ENCODE measurements around the gene ATP2B1.

ATP2B1 gene

DNA sequence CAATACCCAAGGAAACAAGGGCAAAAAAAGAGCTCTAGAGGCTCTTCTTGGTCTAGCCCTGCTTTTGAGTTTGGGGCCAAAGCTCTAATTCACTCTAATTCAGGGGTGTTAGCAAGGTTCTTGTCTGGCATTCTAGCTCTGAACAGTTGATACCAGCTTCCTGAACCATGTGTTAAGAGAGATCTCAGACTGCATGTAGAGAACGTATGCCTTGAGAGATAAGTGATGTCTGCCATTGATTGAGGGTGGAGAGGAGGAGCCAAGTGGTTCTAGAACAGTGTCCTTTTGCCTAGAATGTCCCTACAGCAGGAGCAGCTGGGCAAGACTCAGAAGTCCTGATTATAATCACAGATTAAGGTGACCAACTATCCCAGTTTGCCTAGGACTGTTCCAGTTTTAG, 164.6 kb downstream of the ATP2B1 start:
- H3K36me3 ChIP-seq (ENCODE audit: control insufficient read depth, insufficient read depth, low read length) = no peaks in the 10 kb centered on the region
- no peak overlapping the region for H3K9ac ChIP-seq (ENCODE audit: low read depth, low read length)
- H3K4me3 ChIP-seq (ENCODE audit: low read depth, low read length) = no peak overlapping the region
- H3K9me3 ChIP-seq (ENCODE audit: control insufficient read depth, insufficient read depth, low read length) = no peaks in the 10 kb centered on the region
- no peaks in the 10 kb centered on the region for H3K4me1 ChIP-seq (ENCODE audit: control insufficient read depth, insufficient read depth, low read length)
- H3K27me3 ChIP-seq (ENCODE audit: control insufficient read depth, insufficient read depth, low read length) = no peaks in the 10 kb centered on the region

- H3K4me1 ChIP-seq (ENCODE audit: control insufficient read depth, insufficient read depth, low read length) = no peaks in the 10 kb centered on the region
Measured at GRCh38 chr12:89542912-89543592, 165.6 kb downstream of the ATP2B1 start.

DNA sequence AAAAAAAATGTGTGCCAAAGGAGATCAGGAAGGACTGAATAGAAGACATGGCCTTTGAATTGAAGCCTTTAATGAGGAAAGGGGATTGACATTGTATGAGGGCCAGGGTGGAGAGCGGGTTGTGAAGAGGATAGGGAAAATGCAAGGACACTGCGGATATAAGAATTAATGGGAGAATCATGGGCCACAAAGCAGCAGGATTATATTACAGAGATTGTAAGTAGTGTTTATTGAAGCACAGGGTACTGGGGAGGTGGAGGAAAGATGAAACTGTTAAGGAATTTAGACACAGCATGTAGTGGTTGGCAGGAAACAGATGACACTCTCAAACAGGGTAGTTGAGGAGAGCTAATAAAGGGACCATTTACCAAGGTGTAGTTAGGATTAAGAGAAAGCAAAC, 166.4 kb downstream of the ATP2B1 start:
- no peaks in the 10 kb centered on the region for H3K27me3 ChIP-seq (ENCODE audit: control insufficient read depth, insufficient read depth, low read length)
- H3K4me1 ChIP-seq (ENCODE audit: control insufficient read depth, insufficient read depth, low read length) = no peaks in the 10 kb centered on the region
- H3K36me3 ChIP-seq (ENCODE audit: control insufficient read depth, insufficient read depth, low read length) = no peaks in the 10 kb centered on the region
- H3K4me3 ChIP-seq (ENCODE audit: low read depth, low read length) = no peak overlapping the region
- H3K9ac ChIP-seq (ENCODE audit: low read depth, low read length) = no peak overlapping the region
- H3K9me3 ChIP-seq (ENCODE audit: control insufficient read depth, insufficient read depth, low read length) = no peaks in the 10 kb centered on the region

More at GRCh38 chr12:89542912-89543592, 165.6 kb downstream of the ATP2B1 start:
- no peak overlapping the region for H3K9ac ChIP-seq (ENCODE audit: low read depth, low read length)
- no peak overlapping the region for H3K4me3 ChIP-seq (ENCODE audit: low read depth, low read length)
- no peaks in the 10 kb centered on the region for H3K27me3 ChIP-seq (ENCODE audit: control insufficient read depth, insufficient read depth, low read length)
- no peaks in the 10 kb centered on the region for H3K9me3 ChIP-seq (ENCODE audit: control insufficient read depth, insufficient read depth, low read length)
- H3K36me3 ChIP-seq (ENCODE audit: control insufficient read depth, insufficient read depth, low read length) = no peaks in the 10 kb centered on the region

DNA sequence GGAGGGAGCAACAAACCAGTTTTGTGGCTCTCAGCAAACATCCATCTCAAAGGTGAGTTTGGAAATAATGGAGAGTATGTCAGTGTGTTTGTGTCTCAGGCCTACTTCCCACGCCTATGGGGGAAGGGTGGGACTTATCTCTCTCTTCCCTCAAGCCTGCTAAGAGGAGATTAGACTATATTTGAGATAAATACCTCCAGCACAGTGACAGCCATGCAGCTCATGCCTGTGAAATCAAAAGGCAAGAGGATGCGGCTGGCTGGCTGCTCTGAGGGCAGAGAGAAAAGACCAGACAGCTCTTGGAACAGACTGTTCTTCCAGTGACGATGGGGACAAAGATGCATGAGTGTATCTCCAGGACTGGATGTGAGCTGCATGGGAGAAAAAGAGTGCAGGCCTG, 168.1 kb downstream of the ATP2B1 start:
- Histone ChIP-seq H3K9ac (ENCODE audit: low read depth, low read length) (no peak overlapping the region), H3K36me3 (ENCODE audit: control insufficient read depth, insufficient read depth, low read length) (no peaks in the 10 kb centered on the region), H3K9me3 (ENCODE audit: control insufficient read depth, insufficient read depth, low read length) (no peaks in the 10 kb centered on the region), H3K4me1 (ENCODE audit: control insufficient read depth, insufficient read depth, low read length) (no peaks in the 10 kb centered on the region), H3K27me3 (ENCODE audit: control insufficient read depth, insufficient read depth, low read length) (no peaks in the 10 kb centered on the region), H3K4me3 (ENCODE audit: low read depth, low read length) (no peak overlapping the region)

GRCh38 chr12:89539426-89540223, 169.0 kb downstream of the ATP2B1 start:
- H3K36me3 ChIP-seq (ENCODE audit: control insufficient read depth, insufficient read depth, low read length) = no peaks in the 10 kb centered on the region
- no peak overlapping the region for H3K4me3 ChIP-seq (ENCODE audit: low read depth, low read length)
- H3K9me3 ChIP-seq (ENCODE audit: control insufficient read depth, insufficient read depth, low read length) = no peaks in the 10 kb centered on the region
- H3K27me3 ChIP-seq (ENCODE audit: control insufficient read depth, insufficient read depth, low read length) = no peaks in the 10 kb centered on the region
- H3K4me1 ChIP-seq (ENCODE audit: control insufficient read depth, insufficient read depth, low read length) = no peaks in the 10 kb centered on the region
- no peak overlapping the region for H3K9ac ChIP-seq (ENCODE audit: low read depth, low read length)

GRCh38 chr12:89538897-89539296, 169.7 kb downstream of the ATP2B1 start:
- no peaks in the 10 kb centered on the region for H3K9me3 ChIP-seq (ENCODE audit: control insufficient read depth, insufficient read depth, low read length)
- H3K27me3 ChIP-seq (ENCODE audit: control insufficient read depth, insufficient read depth, low read length) = no peaks in the 10 kb centered on the region
- no peak overlapping the region for H3K4me3 ChIP-seq (ENCODE audit: low read depth, low read length)
- H3K4me1 ChIP-seq (ENCODE audit: control insufficient read depth, insufficient read depth, low read length) = no peaks in the 10 kb centered on the region
- no peak overlapping the region for H3K9ac ChIP-seq (ENCODE audit: low read depth, low read length)
- H3K36me3 ChIP-seq (ENCODE audit: control insufficient read depth, insufficient read depth, low read length) = no peaks in the 10 kb centered on the region

Measured in iPS-15b (cell line).